DND-41 (cell line): Measurements from ENCODE around the gene NAGLU.

Source experiments
- EZH2 ChIP-seq: IDR thresholded peaks from 3 replicates; pipeline ENCODE4 v1.6.1; 2012; ENCODE audit warnings: borderline replicate concordance, low read depth, mild to moderate bottlenecking, moderate library complexity, low read length, inconsistent platforms; ENCODE audit not compliant: severe bottlenecking
- TF ChIP-seq, protein P1 (sequence below): IDR thresholded peaks from 2 replicates; pipeline ENCODE4 v1.5.1; 2012; ENCODE audit warnings: borderline replicate concordance, low read length, moderate library complexity, mild to moderate bottlenecking; ENCODE audit not compliant: poor library complexity, severe bottlenecking; ENCODE audit errors: extremely low read depth

DNA sequence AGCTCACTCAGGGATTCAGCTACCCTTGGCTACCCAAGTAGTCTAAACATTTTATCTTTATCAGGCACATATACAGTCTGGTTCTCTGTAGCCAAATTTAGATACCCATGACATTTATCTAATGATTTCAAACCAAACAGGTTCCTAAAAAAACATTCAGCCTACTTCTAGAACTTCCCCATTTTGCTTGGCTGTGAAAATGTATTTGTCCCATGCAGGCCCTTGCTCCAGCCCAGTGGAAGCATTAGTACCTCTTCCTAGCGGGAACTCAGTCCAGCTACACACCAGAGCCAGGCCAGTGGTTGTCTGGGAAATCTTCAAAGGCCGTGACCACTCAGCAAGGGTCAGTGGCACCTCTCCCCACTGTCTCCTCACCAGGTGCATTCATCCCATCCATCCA, 26.2 kb upstream of the NAGLU start:
- TF ChIP-seq, protein P1, sequence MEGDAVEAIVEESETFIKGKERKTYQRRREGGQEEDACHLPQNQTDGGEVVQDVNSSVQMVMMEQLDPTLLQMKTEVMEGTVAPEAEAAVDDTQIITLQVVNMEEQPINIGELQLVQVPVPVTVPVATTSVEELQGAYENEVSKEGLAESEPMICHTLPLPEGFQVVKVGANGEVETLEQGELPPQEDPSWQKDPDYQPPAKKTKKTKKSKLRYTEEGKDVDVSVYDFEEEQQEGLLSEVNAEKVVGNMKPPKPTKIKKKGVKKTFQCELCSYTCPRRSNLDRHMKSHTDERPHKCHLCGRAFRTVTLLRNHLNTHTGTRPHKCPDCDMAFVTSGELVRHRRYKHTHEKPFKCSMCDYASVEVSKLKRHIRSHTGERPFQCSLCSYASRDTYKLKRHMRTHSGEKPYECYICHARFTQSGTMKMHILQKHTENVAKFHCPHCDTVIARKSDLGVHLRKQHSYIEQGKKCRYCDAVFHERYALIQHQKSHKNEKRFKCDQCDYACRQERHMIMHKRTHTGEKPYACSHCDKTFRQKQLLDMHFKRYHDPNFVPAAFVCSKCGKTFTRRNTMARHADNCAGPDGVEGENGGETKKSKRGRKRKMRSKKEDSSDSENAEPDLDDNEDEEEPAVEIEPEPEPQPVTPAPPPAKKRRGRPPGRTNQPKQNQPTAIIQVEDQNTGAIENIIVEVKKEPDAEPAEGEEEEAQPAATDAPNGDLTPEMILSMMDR: no peak
- no peak for TF ChIP-seq EZH2
